HG02678 (cell line): ENCODE measurements around the gene SLCO2A1.
"Not testable (repeated sequence)": the region's sequence is repeated elsewhere in the genome, so short reads cannot be mapped to it uniquely, and the experiment has no call there.

Experiments
- ATAC-seq: cut with Tn5 transposase; IDR thresholded peaks from one replicate; pipeline ENCODE4 v1.9.1; 2021; ENCODE audit warnings: mild to moderate bottlenecking, moderate library complexity; ENCODE audit not compliant: unreplicated experiment

SLCO2A1 gene

DNA sequence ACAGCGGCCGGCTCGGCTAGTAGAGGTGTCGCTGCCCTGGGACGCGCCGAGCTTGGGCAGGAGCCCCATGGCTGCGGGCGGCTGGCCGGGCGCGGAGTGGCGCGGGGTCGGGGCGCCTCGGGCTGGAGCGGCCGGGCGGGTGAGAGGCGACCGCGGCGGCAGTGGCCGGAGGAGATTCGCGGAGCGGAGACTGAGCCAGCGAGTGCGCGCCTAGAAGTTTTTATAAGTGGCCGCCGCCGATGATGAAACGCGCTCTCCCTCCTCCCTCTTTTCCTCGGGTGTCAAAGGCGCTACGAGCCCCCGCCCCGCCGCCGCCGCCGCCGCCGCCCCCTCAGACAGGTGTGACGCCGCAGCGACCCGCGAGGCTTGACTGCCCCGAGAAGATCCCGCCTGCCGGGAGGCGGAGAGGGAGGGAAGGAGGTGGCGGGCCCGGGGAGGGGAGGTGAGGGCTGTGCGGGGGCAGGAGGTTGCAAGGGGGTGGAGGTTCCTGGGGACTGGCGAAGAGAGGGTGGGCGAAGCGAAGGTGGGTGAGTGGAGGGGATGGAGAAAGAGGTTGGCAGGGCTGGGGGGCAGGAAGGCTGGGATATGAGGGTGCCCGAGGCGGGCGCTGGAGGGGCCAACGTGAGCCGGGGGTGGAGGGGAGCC lies at the start of gene SLCO2A1:
Gene SLCO2A1 (minus strand): TSS at position 192 of the 645 bp plus-strand sequence. CDS start 123 bp downstream, at position 69.
- no peak for ATAC-seq

DNA sequence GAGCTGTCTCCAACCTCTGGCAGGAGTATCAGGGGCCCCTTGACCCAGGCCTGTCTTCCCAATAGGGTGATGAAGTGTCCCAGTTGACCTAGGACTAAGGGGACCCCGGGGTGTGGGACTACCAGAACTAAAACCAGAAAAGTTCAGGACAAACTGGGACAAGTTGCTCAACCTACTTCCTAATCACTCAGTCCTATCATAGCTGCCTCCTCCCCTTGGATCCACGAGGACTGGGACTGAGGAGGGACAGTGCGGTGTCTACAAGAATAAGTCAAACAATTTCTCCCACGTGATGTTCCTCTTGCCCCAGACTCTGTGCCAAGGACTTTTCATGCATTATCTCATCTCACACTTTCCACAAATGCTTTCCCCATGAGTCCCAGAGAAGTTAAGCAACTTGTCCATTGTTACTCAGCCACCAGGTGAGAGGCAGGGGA lies 49.4 kb upstream of the SLCO2A1 start:
- ATAC-seq: no peak

DNA sequence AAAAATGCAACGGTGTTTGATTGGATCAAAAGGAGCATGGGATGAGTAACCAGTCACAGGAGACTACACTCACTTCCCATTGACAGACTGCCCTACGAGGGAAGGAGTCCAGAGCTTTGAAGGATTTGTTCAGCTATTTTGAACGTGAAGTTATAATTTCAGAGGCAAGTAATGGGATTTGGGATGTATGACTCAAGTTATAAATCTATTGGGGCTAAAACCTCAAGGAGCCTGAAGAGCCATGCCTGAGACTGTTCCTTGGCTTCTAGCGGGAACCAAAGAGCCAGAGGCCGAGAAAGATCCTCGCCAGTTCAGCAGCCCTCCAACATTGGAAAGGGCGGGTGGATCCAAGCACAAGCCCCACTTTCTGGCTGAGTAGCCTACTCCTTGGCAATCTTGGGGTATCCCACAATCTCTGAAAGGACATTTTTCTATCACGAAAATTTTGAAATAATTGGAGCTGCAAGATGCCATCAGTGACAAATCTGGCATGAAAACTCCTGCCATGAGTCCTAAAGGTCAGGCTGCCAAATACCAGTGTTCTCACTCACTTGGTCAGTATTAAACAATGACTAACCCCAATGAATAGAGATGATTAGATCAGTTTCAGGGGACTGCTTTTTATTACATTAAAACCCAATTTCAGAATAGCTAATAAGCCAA lies 48.6 kb upstream of the SLCO2A1 start:
- ATAC-seq: no peak

DNA sequence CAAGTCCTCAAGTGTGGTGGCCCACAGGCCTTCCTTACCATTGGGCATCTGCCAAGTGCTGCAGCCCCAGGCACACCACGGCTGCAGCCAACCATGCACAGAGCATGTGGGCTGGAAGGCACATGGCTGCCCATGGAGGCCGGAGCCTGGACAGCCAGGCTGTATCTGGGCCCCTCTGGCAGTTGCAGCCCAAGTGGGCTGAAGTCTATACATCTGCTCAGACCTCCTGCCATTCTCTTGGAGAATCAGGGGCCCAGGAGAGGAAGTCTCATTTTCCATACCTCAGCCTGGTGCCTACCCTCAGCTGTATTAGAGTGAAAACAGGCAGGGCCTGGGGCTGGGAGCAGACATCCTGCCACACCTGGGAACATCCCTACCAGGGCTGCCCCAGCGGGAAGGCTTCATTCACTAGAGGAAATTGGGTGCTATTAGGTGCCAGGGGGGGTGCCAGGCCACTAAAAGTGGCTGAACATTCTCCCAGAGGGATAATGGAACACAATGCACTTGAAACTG lies 48.0 kb upstream of the SLCO2A1 start:
- ATAC-seq: no peak

DNA sequence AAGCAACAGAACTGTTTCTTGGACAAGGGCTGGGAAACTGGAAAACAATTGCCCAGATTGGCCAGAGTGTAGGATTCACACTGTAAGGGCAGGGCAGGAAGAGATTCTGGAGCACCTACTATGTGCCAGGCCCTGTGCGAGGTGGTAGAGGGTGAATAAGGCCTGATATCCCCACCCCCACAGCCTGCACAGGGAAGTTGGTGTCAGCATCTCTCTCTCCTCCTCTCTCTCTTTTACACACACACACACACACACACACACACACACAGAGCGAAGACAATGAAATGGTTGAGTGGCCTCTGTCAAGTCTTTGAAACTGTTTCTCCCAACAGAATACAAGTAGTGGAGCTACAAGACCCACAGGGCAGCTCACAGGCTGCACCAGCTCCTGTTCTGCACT lies 47.1 kb upstream of the SLCO2A1 start:
- no peak for ATAC-seq

DNA sequence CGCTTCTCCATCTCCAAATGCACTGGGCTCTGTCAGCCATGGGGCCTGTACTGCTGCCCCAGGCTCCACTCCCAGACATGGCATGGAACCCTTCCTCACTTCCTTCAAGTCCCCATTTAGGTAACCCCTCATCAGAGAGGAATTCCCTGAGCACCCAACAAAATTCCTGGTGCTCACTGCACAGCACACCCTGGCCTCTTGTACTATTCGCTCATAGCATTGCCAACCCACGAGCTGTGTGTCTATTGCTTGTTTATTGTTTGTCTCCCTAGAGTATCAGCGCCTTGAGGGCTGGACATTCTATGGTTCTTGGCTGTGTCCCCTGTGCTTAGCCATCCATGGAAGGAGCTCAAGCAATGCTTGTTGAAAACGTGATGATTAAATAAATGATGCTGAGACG lies 46.1 kb upstream of the SLCO2A1 start:
- ATAC-seq: no peak

DNA sequence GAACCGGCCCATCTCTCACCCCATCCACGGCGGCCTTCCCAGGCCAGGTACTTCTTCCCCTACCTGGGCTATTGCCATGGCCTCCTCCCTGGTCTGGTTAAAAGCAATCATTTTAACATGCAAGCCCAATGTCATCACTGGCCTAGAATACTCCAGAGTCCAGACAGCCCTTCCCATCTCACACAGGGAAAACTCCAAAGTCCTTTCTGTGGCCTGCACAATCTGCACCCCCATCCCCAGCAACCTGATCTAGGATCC lies 45.8 kb upstream of the SLCO2A1 start:
- ATAC-seq: no peak

DNA sequence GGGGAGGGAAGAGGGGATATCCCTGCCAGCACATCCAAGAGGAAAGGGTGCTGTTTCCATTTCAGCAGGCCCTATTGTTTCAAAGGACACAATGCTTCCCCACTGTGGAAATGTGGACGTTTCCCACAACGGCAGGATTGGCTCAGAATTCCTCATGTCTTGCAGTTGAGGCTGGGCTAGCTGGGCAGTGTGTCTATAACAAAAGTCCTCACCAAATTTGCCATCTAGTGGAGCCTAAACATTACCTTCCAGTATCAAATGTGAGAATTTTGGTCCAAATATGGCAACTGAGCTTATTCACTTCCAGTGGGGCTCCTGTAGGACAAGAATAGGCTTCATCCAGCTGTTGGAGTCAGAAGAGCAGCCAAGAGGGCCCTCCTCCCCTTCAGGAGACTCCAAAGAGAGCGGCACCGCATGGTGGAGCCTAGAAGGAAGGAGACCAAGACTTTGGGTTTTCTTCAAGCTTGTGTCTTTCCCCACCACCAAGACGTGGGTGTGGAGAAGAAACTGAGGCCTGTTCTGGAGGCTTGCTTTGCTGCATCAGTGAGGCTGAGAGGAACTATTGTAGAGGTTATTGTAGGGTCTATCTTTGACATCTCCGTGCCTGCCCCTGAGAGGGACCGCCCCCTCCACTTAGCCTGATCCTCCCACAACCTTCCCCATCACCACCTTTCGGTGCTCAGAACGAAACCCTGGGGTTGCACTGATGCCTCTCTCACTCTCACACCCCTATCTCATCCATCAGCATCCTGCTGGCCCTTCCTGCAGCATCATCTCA lies 45.3 kb upstream of the SLCO2A1 start:
- no peak for ATAC-seq

DNA sequence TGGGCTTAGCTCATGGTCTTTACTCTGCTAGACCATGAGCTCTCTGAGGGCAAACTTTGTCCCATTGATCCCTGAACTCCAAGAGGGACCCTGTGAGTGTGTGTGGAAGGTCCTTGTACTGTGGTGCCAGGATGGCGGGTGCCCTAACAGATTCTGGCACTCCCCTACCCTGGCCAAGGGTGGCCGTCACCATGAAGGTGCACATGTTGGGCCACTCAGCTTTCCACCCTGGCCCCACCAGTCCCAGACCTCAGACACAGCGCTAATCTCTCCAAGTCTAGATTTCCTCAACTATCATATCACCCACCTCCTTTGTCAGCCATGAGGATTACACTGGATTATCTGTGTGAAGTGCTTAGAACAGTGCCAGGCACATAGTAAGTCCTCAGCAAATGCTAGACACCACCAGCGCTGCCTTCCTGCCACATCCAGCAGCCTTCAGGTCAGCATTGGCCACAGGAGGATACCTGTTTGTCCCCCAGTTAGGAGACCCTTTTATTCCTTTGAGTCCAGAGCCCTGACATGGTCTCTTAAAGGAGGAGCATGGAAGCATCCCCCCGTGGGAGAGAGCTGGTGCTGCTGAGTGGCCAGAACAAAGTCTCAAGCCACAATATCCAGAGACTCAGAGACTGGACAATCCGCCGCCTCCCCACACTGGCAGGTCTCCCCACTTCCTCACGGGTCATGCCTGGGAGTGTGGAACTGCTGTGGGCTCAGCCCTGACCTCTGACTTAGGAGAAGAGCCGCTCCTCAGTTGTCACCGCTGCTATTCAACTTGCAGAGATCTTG lies 44.5 kb upstream of the SLCO2A1 start:
- no peak for ATAC-seq

DNA sequence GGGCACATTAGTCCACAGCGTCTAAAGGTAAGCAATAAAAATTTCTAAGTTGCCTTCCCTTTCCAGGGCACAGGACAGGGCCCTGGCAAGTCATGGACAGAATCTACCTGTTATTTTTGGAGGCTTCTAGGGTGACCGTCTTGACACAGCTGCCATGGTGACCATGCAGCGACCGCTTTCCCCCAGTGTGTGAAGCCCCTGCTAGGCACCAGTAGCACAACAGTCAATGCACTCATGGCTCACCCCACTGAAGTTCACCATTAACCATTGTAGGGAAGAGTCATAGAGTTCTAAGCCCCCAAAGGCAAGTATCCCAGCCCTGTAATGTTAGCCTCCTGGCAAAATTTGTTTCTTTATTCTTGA lies 43.8 kb upstream of the SLCO2A1 start:
- ATAC-seq: no peak

DNA sequence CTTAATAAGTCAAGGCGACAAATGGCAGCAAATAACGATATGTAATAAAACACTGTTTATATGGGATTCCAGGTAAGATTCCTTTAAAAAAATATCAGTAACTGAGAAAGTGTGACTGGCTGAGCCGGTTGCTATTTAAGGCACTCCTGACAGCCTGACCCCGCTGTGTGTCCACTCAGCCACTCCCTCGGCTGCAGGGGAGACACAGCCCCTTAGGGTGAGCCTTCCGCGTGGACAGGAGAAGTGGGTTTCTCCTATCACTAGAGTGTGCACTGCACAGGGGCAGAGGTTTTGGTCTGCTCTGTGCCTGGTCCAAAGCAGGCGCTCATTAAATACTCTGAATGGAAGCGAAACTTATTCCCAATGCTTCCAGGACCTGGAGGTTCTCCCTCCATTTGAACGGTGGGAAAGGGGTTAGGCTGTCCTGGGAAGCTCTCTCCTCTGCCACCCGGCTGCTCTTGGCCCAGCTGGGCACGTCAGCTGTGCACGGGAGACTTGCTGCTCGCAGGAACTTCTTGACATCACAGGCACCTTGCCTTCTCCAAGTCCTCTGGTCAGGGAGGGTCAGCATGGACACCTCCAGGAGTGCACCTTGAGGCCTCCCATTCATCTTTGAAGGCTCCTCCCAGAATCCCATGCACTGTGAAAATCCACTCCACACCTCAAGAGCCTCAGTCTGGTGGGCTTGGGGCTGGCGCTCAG lies 43.3 kb upstream of the SLCO2A1 start:
- no peak for ATAC-seq

DNA sequence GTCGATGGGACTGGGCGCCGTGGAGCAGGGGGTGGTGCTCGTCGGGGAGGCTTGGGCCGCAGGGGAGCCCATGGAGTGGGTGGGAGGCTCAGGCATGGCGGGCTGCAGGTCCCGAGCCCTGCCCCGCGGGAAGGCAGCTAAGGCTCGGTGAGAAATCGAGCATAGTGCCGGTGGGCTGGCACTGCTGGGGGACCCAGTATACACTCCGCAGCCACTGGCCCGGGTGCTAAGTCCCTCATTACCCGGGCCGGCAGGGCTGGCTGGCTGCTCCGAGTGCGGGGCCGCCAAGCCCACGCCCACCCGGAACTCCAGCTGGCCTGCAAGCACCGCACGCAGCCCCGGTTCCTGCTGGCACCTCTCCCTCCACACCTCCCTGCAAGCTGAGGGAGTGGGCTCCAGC lies 40.6 kb upstream of the SLCO2A1 start:
- ATAC-seq: not testable (repeated sequence)

DNA sequence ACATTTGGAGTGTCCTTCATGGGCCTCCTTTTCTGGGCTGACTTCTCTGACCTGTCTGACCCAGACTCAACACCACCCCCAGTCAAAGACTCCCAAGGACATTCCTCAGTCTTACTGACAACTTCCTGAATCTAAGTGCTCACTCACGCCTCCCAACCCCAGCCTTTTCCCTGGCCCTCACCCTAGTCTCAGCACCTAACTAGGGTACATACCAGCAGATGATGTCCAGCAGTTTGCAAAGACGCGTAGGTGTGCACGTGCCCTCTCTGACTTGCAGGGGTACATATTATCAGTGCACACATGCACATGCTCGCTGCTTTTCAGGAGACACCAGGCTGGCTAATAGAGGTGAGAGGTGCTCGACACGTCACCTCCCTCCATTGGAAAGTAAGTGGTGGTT lies 38.7 kb upstream of the SLCO2A1 start:
- no peak for ATAC-seq

DNA sequence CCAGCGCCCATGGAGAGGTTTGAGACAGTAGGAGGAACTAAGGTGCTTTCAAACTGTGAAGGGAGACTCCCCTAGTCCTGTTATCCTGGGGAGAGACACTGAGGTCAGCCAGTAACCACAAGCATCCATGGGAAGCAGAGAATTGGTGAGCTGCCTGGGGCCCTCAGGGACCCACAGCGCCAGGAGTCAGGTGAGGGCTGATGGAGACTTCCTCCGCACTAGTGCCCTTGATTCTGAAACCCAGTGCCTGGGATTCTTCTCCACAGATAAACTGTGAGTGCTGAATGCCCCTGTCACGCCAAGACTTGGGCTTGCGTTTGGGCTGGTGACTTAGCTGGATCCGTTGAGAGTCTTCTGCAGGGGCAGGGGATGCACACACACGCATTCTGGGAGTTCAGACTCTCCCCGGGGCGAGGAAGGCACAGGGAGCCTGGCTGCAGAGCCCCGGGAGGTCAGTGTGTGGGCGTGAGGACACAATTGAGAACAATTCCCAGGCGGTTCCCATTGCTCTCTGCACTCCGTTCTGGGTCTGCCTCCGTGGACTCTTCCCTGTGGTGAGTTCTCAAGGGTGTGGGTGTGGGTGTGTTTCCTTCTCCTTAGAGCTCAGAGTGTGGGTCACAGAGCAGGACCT lies 37.9 kb upstream of the SLCO2A1 start:
- no peak for ATAC-seq

DNA sequence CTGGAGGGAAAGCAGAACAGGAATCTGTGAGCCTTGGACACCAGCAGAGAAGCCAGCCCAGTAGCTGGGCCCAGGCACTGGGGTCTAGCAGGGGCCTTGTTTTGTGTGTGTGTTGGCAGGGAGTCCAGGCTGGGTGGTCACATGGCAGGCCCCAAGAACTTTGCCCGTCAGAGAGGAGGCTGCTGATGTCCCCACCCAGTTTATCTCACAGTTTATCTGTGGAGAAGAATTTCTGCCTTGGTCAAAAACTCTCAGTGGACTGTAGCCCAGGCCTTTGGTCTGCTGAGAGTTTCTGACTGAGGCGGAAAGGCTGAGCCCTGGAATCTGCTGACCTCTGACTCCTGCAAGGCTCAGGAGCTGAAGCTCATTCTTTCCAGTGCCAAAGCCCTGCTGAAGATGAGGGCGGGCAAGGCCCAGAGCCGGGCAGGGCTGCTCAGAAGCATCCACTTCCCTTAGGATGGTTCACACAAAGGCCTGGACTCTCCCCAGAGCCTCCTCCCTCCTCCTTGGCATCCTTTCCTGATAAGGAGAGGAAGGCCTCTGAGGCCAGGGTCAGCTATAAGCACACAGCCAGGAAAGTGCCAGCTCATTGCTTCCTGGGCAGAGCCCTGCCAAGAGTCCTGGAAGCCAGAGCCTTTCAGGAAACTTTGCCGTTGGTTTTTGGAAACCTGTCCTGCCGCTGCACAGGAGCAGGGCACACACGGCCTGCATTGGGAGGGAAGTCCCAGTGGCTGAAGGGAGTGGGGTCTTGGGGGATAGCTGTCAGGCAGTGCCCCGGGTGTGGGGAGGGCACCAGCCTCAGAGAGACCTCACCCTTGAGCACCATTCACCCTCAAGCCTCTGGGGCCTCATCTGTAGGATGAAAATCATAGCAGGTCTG lies 37.2 kb upstream of the SLCO2A1 start:
- ATAC-seq: no peak

DNA sequence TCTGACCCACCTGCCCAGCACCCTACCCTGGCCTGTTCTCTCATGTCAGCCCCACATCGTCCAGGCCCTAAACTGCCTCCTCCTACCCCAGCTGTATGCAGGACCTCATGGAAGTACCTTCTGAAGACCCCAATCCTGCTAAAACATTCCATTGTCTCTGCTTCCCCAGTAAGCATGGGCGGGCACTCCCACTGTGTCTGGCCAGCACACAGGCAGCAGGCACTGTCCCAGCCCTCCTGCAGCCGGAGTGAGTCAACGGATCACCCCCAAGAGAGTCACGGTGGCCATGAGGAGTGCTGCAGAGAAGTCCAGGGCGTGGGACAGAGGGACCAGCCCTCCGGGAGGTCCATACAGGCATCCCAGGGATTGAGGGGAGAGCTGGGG lies 36.4 kb upstream of the SLCO2A1 start:
- no peak for ATAC-seq

DNA sequence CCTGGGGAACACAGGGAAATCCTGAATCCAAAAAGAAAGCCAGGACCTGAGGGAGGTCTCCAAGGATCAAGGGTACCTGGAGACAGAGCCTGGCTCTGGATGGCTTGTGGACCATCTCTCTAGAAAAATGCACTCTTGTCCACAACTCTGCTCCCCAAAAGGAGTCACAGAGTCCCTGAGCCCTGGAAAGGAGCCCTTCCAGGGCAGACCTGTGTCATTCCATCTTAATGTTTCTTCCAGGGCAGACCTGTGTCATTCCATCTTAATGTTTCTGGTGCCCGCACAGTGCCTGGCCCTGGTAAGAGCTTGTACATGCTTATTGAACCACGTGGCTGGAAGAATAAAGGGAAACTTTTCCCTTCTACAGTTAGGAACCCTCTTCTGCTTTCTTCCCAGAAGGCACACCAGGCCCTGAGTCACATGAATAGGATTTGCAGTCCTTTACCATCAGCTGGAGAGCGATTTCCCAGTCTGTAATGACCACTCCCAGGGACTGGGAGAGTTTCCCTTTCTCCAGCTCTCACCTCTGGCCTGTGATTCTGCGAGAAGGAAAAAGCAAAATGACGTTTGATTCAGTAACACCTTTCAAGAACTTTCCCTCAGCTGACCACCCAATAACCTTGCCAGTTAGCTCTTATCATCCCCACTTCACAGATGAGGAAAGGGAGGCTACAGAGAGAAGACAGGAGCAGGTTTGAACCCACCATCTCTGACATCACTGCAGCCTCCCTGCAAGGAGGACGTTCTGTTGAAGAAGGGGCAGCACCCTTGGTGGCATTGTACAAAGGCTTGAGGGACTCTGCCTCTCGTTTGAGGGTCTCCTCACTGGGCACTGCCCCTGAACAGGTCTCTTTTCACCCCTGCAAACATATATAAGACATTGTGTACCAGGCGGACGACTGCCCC lies 35.8 kb upstream of the SLCO2A1 start:
- no peak for ATAC-seq

DNA sequence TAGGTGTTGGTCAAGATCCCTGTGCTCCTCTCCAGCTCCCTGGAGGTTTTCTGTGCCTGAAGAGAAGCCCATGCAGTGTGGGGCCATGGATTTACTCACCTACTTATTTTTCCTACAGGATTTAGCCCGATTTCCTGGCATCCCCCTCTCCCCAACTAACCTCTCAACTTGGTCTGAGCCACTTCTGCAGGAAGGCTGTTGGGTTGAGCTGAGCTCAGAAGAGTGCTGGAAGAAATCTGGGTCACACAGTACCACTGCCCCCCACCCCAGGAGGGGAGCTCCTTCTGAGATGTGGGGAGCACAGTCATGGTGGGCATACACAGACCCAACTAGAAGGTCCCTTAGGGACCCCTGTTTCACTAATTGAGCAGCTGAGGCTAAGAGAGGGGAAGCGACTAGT lies 34.4 kb upstream of the SLCO2A1 start:
- ATAC-seq: no peak
